ENCODE results near the gene TNS3.
"Not testable (repeated sequence)": the region's sequence is repeated elsewhere in the genome, so short reads cannot be mapped to it uniquely, and the experiment has no call there.

The TNS3 gene

GRCh38 chr7:47581804-47582763, at the start of gene TNS3:
Gene TNS3, minus strand, starts transcription at chr7:47582111. Its CDS starts 142,475 bp downstream, at chr7:47439636.
- no peak for DNase-seq

- no peak for DNase-seq
Measured at GRCh38 chr7:47631711-47632110, 49.8 kb upstream of the TNS3 start.

GRCh38 chr7:47627580-47628283, 45.8 kb upstream of the TNS3 start:
- DNase-seq = no peak

- no peak for DNase-seq
Measured at GRCh38 chr7:47625861-47626715, 44.2 kb upstream of the TNS3 start.

DNA sequence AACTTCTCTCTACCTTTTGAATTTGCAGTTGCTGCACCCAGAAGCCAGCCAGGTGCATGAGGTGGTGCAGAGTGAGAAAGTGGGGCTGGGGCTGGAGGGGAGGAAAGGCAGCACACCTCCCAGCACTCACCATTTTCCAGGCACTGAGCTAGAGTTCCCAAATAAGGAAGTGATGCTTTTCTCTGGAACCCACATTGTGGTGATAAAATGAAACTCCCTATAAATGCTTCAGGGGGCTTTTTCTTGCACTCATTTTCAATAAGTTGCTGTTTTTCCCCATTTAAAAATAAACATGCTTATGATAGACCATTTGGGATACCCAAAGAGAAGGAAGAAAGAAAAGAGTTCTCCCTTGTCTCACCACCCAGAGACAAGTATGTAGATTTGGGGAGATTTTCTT, 42.8 kb upstream of the TNS3 start:
- DNase-seq = no peak

DNA sequence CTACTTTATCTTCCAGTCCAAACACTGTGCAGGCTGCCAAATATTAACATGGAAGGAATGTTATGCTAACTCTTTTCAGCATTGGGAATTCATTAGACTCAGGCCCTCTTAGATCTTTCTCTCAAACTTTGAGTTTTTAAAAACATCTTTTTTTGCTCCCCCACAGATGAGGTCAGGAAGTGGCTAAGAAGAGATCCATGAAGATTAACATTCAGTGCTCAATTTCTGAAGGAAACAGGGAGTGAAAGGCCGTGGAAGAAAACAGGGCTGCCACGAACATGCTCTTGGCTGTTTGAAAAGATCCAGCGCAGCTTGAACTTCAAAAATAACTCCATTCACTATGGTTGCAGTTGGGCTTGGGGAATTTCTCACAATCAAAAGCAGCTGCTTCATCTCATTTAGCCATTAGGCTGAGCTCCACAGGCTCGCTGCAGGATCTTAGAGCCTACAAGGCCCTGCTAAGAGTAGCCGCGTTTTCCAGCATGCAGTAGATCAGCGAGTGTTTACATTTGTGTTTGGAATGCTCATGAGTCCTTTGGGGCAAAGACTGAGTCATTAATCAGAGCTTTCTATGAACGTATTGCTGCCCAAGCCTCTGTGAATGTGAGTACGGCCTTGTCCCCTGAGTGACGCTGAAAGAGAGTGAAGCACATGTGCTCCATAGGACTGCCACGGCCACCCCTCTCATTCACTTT, 41.2 kb upstream of the TNS3 start:
- no peak for DNase-seq

DNA sequence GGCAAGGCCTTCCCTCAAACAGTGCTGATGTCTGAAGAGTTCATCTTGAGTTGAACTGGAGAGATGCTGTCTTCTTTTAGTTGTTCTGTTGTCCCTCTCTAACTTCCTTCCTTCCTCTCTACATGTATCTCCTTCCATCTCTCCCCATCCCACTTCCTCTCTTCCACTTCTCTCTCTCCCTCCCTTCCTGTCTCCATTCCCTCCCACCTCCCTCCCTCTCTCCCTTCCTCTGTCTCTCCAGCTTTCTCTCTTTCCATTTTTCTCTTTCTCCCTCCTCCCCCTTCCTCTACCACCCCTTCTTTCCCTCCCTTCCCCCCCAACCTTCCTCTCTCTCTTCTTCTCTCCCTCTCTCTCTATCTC, 40.7 kb upstream of the TNS3 start:
- no peak for DNase-seq

GRCh38 chr7:47621979-47622561, 40.2 kb upstream of the TNS3 start:
- no peak for DNase-seq

DNA sequence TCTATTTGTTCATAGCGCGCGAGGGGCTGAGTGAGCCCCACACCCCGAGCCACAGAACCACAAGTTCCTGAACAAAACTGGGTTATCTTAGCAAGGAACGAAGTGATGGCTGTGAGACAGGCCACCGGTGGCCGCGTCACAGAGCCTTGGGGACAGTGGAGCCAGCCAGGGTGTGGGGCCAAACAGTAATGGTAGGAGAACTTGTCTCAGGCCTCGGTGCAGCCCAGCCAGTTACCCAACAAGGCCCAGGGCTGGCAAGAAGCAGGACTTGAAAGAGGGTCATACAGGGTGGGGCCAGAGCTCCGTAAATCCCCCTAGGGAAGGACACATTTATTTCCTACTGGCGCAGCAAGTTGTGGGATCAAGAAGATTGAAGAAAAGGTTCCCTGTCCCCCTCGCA, 39.4 kb upstream of the TNS3 start:
- DNase-seq = no peak

DNA sequence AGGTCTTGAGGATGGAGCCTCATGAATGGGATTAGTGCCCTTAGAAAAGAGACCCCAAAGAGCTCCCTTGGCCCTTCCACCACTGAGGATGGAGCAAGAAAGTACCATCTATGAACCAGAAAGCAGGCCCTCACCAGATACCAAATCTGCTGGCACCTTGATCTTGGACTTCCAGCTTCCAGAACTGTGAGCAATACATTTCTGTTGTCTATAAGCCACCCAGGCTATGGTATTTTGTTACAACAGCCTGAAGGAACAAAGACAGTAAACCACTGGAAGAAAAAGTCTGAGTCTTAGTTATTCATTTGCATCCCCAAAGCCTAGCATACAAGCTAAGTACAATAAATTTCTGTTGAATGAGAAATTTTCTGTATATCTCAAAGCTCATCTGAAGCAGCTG, 37.9 kb upstream of the TNS3 start:
- DNase-seq = no peak

DNA sequence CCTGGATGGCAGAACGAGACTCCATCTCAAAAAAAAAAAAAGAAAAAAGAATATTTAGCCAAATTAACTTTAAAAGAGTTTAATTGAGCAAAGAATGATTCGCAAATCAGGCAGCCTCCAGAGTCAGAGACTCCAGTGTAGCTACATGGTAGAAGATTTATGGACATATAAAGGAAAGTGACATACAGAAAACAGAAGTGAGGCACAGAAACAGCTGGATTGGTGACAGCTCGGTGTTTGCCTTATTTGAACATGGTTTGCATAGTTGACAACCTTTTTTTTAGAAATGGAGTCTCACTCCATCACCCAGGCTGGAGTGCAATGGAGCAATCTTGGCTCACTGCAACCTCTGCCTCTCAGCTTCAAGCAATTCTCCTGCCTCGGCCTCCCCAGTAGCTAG, 35.2 kb upstream of the TNS3 start:
- no peak for DNase-seq

DNA sequence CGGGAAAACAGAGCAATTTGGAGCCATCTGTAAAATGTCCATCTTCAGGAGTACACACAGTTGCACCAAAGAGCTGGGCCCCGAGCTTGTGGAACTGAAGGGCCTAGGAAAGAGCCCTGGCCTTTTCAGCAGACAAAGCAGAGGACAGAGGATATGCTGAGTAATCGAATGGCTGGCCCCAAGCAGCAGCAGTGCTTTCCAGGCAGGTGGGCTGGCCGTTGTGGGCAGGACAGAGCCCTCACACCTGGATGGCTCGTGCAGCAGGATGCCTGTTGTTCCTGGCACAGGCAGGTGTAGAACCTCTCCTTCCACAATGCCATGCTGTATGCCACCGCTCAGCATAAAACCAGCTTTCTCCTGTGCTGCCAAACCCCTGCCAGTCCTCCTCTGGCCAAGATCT, 32.5 kb upstream of the TNS3 start:
- DNase-seq = no peak

- DNase-seq = no peak
Measured at GRCh38 chr7:47611045-47611511, 29.2 kb upstream of the TNS3 start.

- no peak for DNase-seq
Measured at GRCh38 chr7:47610506-47611044, 28.7 kb upstream of the TNS3 start.

DNA sequence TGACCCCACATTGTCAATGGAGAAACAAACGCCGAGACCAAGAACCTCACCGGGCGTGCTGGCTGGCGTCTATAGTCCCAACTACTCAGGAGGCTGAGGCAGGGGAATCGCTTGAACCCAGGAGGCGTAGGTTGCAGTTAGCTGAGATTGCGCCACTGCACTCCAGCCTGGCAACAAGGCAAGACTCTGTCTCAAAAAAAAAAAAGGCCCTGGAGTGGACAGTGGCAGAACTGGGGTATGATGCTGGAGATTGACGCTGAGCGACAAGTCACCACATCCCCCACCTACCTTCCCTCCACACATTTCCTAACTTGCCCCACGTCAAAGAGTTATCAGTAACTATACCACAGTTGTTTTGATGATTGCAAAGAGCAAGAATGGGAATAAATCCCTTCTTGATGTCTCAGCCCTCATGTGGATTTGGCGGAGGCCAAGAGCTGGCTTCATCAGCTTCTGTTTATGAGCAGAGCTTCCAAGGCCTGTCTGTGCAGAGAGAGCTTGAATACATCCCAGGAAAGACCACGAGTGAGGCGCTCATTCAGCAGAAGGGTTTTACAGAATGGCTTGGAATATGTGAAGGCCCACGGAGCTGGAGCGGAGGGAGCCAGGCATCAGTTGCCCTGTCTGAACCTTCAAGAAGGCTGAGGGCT, 28.0 kb upstream of the TNS3 start:
- no peak for DNase-seq

DNA sequence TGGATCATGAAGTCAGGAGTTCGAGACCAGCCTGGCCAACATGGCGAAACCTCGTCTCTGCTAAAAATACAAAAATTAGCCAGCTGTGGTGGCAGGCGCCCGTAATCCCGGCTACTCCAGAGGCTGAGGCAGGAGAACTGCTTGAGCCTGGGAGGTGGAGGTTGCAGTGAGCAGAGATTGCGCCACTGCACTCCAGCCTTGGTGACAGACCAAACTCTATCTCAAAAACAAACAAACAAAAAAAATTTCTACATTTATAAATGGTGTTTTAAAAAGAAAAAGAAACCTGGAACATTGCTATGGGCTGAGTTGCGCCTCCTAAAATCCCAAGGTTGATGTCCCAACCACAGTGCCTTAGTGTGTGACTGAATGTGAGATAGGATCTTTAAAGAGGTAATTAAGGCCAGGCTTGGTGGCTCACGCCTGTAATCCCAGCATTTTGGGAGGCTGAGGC, 24.7 kb upstream of the TNS3 start:
- not testable (repeated sequence) for DNase-seq

DNA sequence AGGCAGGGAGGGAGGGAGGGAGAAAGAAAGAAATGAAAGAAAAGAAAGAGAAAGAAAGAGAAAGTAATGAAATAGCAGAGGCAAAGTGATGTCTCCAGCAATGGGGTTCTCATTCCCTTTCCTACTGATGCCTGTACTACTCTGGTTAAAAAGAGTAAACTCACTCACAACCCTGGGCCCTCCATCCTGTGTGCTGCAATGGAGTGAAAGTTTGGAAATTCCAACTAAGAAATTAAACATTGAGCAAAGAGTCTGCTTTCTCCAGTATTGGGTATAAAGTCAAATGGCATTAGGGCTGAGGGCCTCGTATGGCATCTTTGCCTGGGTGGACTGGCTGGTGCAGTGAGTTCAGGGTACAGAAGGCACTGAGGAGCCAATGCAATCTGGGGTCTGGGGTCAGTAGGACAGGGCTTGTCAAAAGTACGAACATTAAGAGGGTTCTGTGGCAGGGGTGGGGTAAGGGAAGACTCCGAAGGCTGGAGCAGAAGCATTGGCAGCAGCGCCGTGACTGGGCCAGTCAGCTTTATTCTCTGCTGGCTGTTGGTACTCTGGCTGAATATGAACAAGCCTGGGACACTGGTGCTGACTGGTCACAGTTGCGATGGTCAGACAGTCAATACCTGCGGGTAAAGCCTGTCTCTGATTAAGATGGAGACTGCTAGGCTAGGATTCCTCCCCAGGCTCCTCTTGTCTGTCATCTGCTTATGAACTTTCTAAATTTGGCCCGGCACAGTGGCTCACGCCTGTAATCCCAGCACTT, 24.1 kb upstream of the TNS3 start:
- no peak for DNase-seq

- no peak for DNase-seq
Measured at GRCh38 chr7:47604496-47604890, 22.6 kb upstream of the TNS3 start.

GRCh38 chr7:47603514-47604255, 21.8 kb upstream of the TNS3 start:
- DNase-seq = not testable (repeated sequence)
